GM19099 (cell line): ENCODE measurements around the gene NAV2.

Experiments
- POLR2A ChIP-seq: IDR thresholded peaks from 3 replicates; pipeline ENCODE4 v1.6.1; 2011; ENCODE audit warnings: low read depth; ENCODE audit not compliant: insufficient read length; ENCODE audit errors: extremely low read depth

The NAV2 gene

GRCh38 chr11:20089796-20090653, 377.4 kb downstream of the NAV2 start:
- TF ChIP-seq POLR2A, result no peak

- no peak for TF ChIP-seq POLR2A
Measured at GRCh38 chr11:20090654-20091374, 378.2 kb downstream of the NAV2 start.

GRCh38 chr11:20093775-20094174, 381.1 kb downstream of the NAV2 start:
- no peak for TF ChIP-seq POLR2A

- no peak for TF ChIP-seq POLR2A
Measured at GRCh38 chr11:20095189-20095588, 382.6 kb downstream of the NAV2 start.

- TF ChIP-seq POLR2A, result no peak
Measured at GRCh38 chr11:20097319-20098221, 384.9 kb downstream of the NAV2 start.

- no peak for TF ChIP-seq POLR2A
Measured at GRCh38 chr11:20099527-20099926, 386.9 kb downstream of the NAV2 start.

GRCh38 chr11:20102397-20102796, 389.8 kb downstream of the NAV2 start:
- TF ChIP-seq POLR2A, result no peak

- TF ChIP-seq POLR2A, result no peak
Measured at GRCh38 chr11:20103281-20103680, 390.6 kb downstream of the NAV2 start.

GRCh38 chr11:20105427-20105826, 392.8 kb downstream of the NAV2 start:
- TF ChIP-seq POLR2A, result no peak

GRCh38 chr11:20109731-20110445, 397.3 kb downstream of the NAV2 start:
- no peak for TF ChIP-seq POLR2A

- TF ChIP-seq POLR2A, result no peak
Measured at GRCh38 chr11:20110908-20111669, 398.5 kb downstream of the NAV2 start.

GRCh38 chr11:20111871-20112270, 399.2 kb downstream of the NAV2 start:
- no peak for TF ChIP-seq POLR2A

GRCh38 chr11:20112291-20113148, 399.9 kb downstream of the NAV2 start:
- no peak for TF ChIP-seq POLR2A
